ENCODE results near the gene GP1BA. TPM values are rescaled to one million over a fixed set of nuclear protein-coding genes. Genes with fewer than 3 reads are reported as not detected.

The GP1BA gene
- total and polyA plus RNA-seq, 2 donors (not counting 1 experiment from before 2014, with no cell fraction given): 0.06 TPM; not detected in 1

GRCh38 chr17:4947411-4948165, 15.5 kb downstream of the GP1BA start:
- H3K9me3 Mint-ChIP-seq (ENCODE audit: insufficient read depth): no peaks in the 10 kb centered on the region

More at GRCh38 chr17:4947411-4948165, 15.5 kb downstream of the GP1BA start:
- H3K36me3 ChIP-seq (replicated peaks in 1 of 2; ENCODE audit: control extremely low read depth in 1 of 2, control insufficient read depth in 1 of 2, extremely low read depth in 1 of 2, insufficient read depth in 2 of 2, low read length in 1 of 2): peaks cover 0 to 38% of the 10 kb centered on the region in 2 experiments
- peak overlapping the region; percentile 97 for H3K9ac ChIP-seq (ENCODE audit: low read length)
- ATAC-seq (ENCODE audit: low read depth): peak; percentile 8
- H3K9me3 ChIP-seq (ENCODE audit: control extremely low read depth in 1 of 3, control insufficient read depth in 2 of 3, insufficient read depth in 1 of 3, low read length in 2 of 3): no peaks in the 10 kb centered on the region
- H3K27ac Mint-ChIP-seq: peak overlapping the region; percentile 99
- peaks cover 58% of the 10 kb centered on the region for H3K4me1 Mint-ChIP-seq
- POLR2A ChIA-PET: interaction anchor here (0.6 to 4.9 kb wide), 11 partner anchors 8 to 980 kb away, joined by 3 to 81 read pairs (median 4); partner anchors contain the start of genes INCA1, KIF1C, RNF167 and SLC25A11
- peak overlapping the region; percentile 93 to 94 for H3K27ac ChIP-seq (ENCODE audit: low read length in 2 of 2)
- H3K4me3 ChIP-seq (ENCODE audit: control extremely low read depth in 1 of 5, extremely low read depth in 1 of 5, insufficient read depth in 1 of 5, low read depth in 2 of 5, low read length in 4 of 5): peak overlapping the region; percentile 70 to 99 (median 99)
- H2AFZ ChIP-seq (ENCODE audit: insufficient read depth, low read depth, low read length, poor library complexity, severe bottlenecking): peak overlapping the region; percentile 97
- H3K4me2 ChIP-seq (replicated peaks; ENCODE audit: low read depth, low read length, poor library complexity, severe bottlenecking): peak overlapping the region; percentile 98
- TF ChIP-seq, protein P1, sequence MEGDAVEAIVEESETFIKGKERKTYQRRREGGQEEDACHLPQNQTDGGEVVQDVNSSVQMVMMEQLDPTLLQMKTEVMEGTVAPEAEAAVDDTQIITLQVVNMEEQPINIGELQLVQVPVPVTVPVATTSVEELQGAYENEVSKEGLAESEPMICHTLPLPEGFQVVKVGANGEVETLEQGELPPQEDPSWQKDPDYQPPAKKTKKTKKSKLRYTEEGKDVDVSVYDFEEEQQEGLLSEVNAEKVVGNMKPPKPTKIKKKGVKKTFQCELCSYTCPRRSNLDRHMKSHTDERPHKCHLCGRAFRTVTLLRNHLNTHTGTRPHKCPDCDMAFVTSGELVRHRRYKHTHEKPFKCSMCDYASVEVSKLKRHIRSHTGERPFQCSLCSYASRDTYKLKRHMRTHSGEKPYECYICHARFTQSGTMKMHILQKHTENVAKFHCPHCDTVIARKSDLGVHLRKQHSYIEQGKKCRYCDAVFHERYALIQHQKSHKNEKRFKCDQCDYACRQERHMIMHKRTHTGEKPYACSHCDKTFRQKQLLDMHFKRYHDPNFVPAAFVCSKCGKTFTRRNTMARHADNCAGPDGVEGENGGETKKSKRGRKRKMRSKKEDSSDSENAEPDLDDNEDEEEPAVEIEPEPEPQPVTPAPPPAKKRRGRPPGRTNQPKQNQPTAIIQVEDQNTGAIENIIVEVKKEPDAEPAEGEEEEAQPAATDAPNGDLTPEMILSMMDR (IDR thresholded peaks at IDR 0.05): no peak
- no peak for TF ChIP-seq EZH2 (IDR thresholded peaks at IDR 0.05; ENCODE audit: borderline replicate concordance, insufficient read depth, low read depth, low read length, poor library complexity, severe bottlenecking)
- H3K27me3 ChIP-seq (replicated peaks in 1 of 4; ENCODE audit: control extremely low read depth in 1 of 4, control insufficient read depth in 3 of 4, insufficient read depth in 4 of 4, low read length in 3 of 4): no peaks in the 10 kb centered on the region
- peaks cover 50 to 58% of the 10 kb centered on the region in 2 donors for H3K4me1 ChIP-seq (ENCODE audit: control insufficient read depth in 2 of 2, insufficient read depth in 2 of 2, low read length in 2 of 2)
- H3K27me3 Mint-ChIP-seq: no peaks in the 10 kb centered on the region
- peaks cover 43% of the 10 kb centered on the region for H4K20me1 ChIP-seq (ENCODE audit: control insufficient read depth, insufficient read depth, low read length, poor library complexity, severe bottlenecking)
- H3K79me2 ChIP-seq (ENCODE audit: control insufficient read depth, insufficient read depth, low read length): peaks cover 56% of the 10 kb centered on the region
- peak overlapping the region; percentile 98 for H3K4me3 Mint-ChIP-seq
- intact Hi-C loops (cut with micrococcal nuclease): loop anchor here (1.0 to 10.0 kb wide), 8 partner anchors 7 to 985 kb away; partner anchors contain the start of genes ARRB2, ATP2A3, INCA1 and KIF1C
- CTCF ChIA-PET: interaction anchor here (1.3 to 3.0 kb wide), 5 partner anchors 11 to 50 kb away, joined by 3 to 16 read pairs (median 4); partner anchors contain the start of genes CHRNE, INCA1, KIF1C and SPAG7
- WGBS (ENCODE audit: insufficient coverage): 0% methylated on average over 44 of the region's 56 CpGs
- DNase-seq: peak; percentile 73

All from B cell (primary cell).